HCT116 (cell line): Measurements from ENCODE around the gene LRRIQ3. TPM values are rescaled to one million over a fixed set of nuclear protein-coding genes. Genes with fewer than 3 reads are reported as not detected.

ENCODE experiments used
- ATAC-seq: fragments of 200-7000 bp; cut with Tn5 transposase; 2 replicates; pipeline ENCODE4 v1.9.1; 2020; ENCODE audit warnings: mild to moderate bottlenecking, moderate library complexity
- BruUV-seq: library from RNA; stranded (reverse); fragments of 400-500 nt; replicated peaks from 2 replicates; lab custom pipeline; 2021; lab: Mats Ljungman, UMichigan
- CTCF ChIA-PET: fragments of 300-600 bp; sonication (Branson Sonifier 250); formaldehyde crosslinking; loops from one replicate; lab custom pipeline; 2021; ENCODE audit warnings: antibody characterized with exemption; lab: Charles Lee
- POLR2A ChIA-PET: fragments of 300-600, 350-600 bp; sonication (Branson Sonifier 250); formaldehyde crosslinking; loops from one replicate; lab custom pipeline; 2021; ENCODE audit warnings: antibody characterized with exemption; lab: Charles Lee
- RAD21 ChIA-PET, 2 experiments: fragments of 300-600 bp; sonication (Branson Sonifier 250); formaldehyde crosslinking; loops; one replicate each; lab custom pipeline; 2023; ENCODE audit warnings: low total read pairs in 2 of 2; ENCODE audit not compliant: uncharacterized antibody in 2 of 2, unreplicated experiment in 2 of 2, low non-redundant PET in 1 of 2; lab: Charles Lee
- DNase-seq: peaks from one replicate; pipeline ENCODE4 v3.0.0-alpha.2; 2010; ENCODE audit warnings: low read depth, low spot score
- H2AFZ ChIP-seq: fragments of 200-600 bp; shearing (Covaris generic), sonication (generic); 2 replicates; pipeline ENCODE4 v1.6.1; 2017; ENCODE audit warnings: low read depth, mixed run types, mixed read lengths, antibody characterized with exemption, low read length; ENCODE audit not compliant: poor library complexity, severe bottlenecking
- H3K27ac ChIP-seq: 2 replicates; pipeline ENCODE4 v1.5.1; 2012; ENCODE audit warnings: low read depth, low read length
- H3K27me3 ChIP-seq: fragments of 200-600 bp; sonication (generic); 2 replicates; pipeline ENCODE4 v1.6.1; 2016; ENCODE audit warnings: mixed run types, low read length, mixed read lengths; ENCODE audit not compliant: insufficient read depth
- H3K36me3 ChIP-seq, 2 experiments: fragments of 200-500 bp in 1 of 2; fragments of 200-600 bp in 1 of 2; sonication (Bioruptor generic) in 1 of 2; sonication (generic) in 1 of 2; 2 replicates each; pipeline versions ENCODE4 v1.5.1 to v1.6.1; 2014 to 2016; ENCODE audit warnings: low read length in 2 of 2, inconsistent platforms in 1 of 2, mixed read lengths in 1 of 2, mixed run types in 1 of 2; ENCODE audit not compliant: insufficient read depth in 2 of 2, control insufficient read depth in 1 of 2
- H3K4me1 ChIP-seq, 2 experiments: fragments of 200-600 bp in 1 of 2; sonication (generic) in 1 of 2; 2 replicates each; pipeline versions ENCODE4 v1.5.1 to v1.6.1; 2012 to 2017; ENCODE audit warnings: low read length in 2 of 2, inconsistent platforms in 1 of 2, mild to moderate bottlenecking in 1 of 2, mixed read lengths in 1 of 2, mixed run types in 1 of 2, moderate library complexity in 1 of 2; ENCODE audit not compliant: insufficient read depth in 2 of 2, control insufficient read depth in 1 of 2
- H3K4me2 ChIP-seq: fragments of 200-600 bp; sonication (generic); 2 replicates; pipeline ENCODE4 v1.6.1; 2017; ENCODE audit warnings: mixed run types, low read length, mixed read lengths
- H3K4me3 ChIP-seq, 2 experiments: fragments of 200-600 bp in 1 of 2; sonication (generic) in 1 of 2; replicated peaks in 1 of 2; 2 replicates each; pipeline ENCODE4 v1.5.1; 2011 to 2016; ENCODE audit warnings: low read length in 2 of 2, control low read depth in 1 of 2, low read depth in 1 of 2, mild to moderate bottlenecking in 1 of 2, mixed read lengths in 1 of 2, mixed run types in 1 of 2
- H3K79me2 ChIP-seq: fragments of 200-600 bp; sonication (generic); 2 replicates; pipeline ENCODE4 v1.6.1; 2017; ENCODE audit warnings: mild to moderate bottlenecking, mixed run types, low read length, moderate library complexity, mixed read lengths; ENCODE audit not compliant: insufficient read depth
- H3K9ac ChIP-seq: fragments of 200-600 bp; sonication (generic); 2 replicates; pipeline ENCODE4 v1.6.1; 2016; ENCODE audit warnings: low read length, mixed read lengths
- H3K9me2 ChIP-seq: fragments of 200-600 bp; sonication (generic), shearing (Covaris generic); 2 replicates; pipeline ENCODE4 v1.6.1; 2017; ENCODE audit warnings: mixed run types, mild to moderate bottlenecking, moderate library complexity; ENCODE audit not compliant: insufficient read depth
- H3K9me3 ChIP-seq, 2 experiments: fragments of 200-500 bp in 1 of 2; fragments of 200-600 bp in 1 of 2; sonication (Bioruptor generic) in 1 of 2; sonication (generic) in 1 of 2; 2 replicates each; pipeline ENCODE4 v1.6.1; 2014 to 2017; ENCODE audit warnings: low read length in 2 of 2, mixed read lengths in 2 of 2, inconsistent platforms in 1 of 2, low read depth in 1 of 2, mild to moderate bottlenecking in 1 of 2, mixed run types in 1 of 2, moderate library complexity in 1 of 2; ENCODE audit not compliant: control insufficient read depth in 1 of 2, insufficient read depth in 1 of 2
- H4K20me1 ChIP-seq: fragments of 200-600 bp; sonication (generic), shearing (Covaris generic); 2 replicates; pipeline ENCODE4 v1.6.1; 2017; ENCODE audit warnings: mixed run types, mild to moderate bottlenecking, moderate library complexity; ENCODE audit not compliant: insufficient read depth
- CEBPB ChIP-seq: IDR thresholded peaks from 2 replicates; pipeline ENCODE4 v1.6.1; 2012; ENCODE audit warnings: low read depth
- EGR1 ChIP-seq: IDR thresholded peaks from 2 replicates; pipeline ENCODE4 v1.6.1; 2012; ENCODE audit warnings: low read depth
- ELF1 ChIP-seq: IDR thresholded peaks from 2 replicates; pipeline ENCODE4 v1.6.1; 2012; ENCODE audit warnings: low read depth, borderline replicate concordance
- EZH2phosphoT487 ChIP-seq: fragments of 200-600 bp; IDR thresholded peaks from 2 replicates; pipeline ENCODE4 v1.6.1; 2018; ENCODE audit warnings: antibody characterized with exemption, borderline replicate concordance
- FOSL1 ChIP-seq: IDR thresholded peaks from 2 replicates; pipeline ENCODE4 v1.6.1; 2012; ENCODE audit warnings: low read depth
- POLR2A ChIP-seq: IDR thresholded peaks from 2 replicates; pipeline ENCODE4 v1.7.0; 2011; ENCODE audit warnings: borderline replicate concordance; ENCODE audit not compliant: insufficient read depth, insufficient read length; ENCODE audit errors: extremely low read depth
- RAD21 ChIP-seq: IDR thresholded peaks from 2 replicates; pipeline ENCODE4 v1.6.1; 2012; ENCODE audit warnings: low read depth, mild to moderate bottlenecking
- SIN3A ChIP-seq: IDR thresholded peaks from 2 replicates; pipeline ENCODE4 v1.6.1; 2012; ENCODE audit warnings: low read depth
- SP1 ChIP-seq: IDR thresholded peaks from 2 replicates; pipeline ENCODE4 v1.6.1; 2012; ENCODE audit warnings: low read depth
- TCF7L2 ChIP-seq: IDR thresholded peaks from 2 replicates; pipeline ENCODE4 v1.7.0; 2011; ENCODE audit warnings: borderline replicate concordance, inconsistent platforms; ENCODE audit not compliant: insufficient read depth, insufficient read length; ENCODE audit errors: extremely low read depth
- YY1 ChIP-seq: IDR thresholded peaks from 2 replicates; pipeline ENCODE4 v1.6.1; 2011; ENCODE audit warnings: low read length, low read depth, moderate library complexity, mild to moderate bottlenecking; ENCODE audit not compliant: insufficient replicate concordance; ENCODE audit errors: extremely low read depth
- ZFX ChIP-seq: fragments of 450-650 bp; IDR thresholded peaks from 2 replicates; pipeline ENCODE4 v1.6.1; 2017
- intact Hi-C: fragments of 100-400 bp; cut with micrococcal nuclease; formaldehyde crosslinking; loops from 2 replicates; pipeline ENCODE4 v1.10.0; 2022
- total RNA-seq: library from RNA; stranded (reverse); gene quantifications from one replicate; pipeline ENCODE4 v1.2.1, GENCODE V29; 2021; ENCODE audit not compliant: unreplicated experiment
- TF ChIP-seq, protein P1 (sequence below): IDR thresholded peaks from 2 replicates; pipeline ENCODE4 v1.6.1; 2012
- TF ChIP-seq, protein P2 (sequence below): IDR thresholded peaks from 2 replicates; pipeline ENCODE4 v1.6.1; 2012; ENCODE audit warnings: low read depth
- TF ChIP-seq, protein P3 (sequence below): IDR thresholded peaks from 2 replicates; pipeline ENCODE4 v1.6.1; 2012
- TF ChIP-seq, protein P4 (sequence below), 3 experiments: fragments of 200-600 bp in 1 of 3; sonication (generic) in 1 of 3; IDR thresholded peaks in 2 of 3; conservative IDR thresholded peaks in 1 of 3; 2 replicates each; pipeline ENCODE4 v1.5.1; 2012 to 2017; ENCODE audit warnings: low read depth in 2 of 3, low read length in 2 of 3, antibody characterized with exemption in 1 of 3, borderline replicate concordance in 1 of 3, control low read depth in 1 of 3, mild to moderate bottlenecking in 1 of 3, mixed read lengths in 1 of 3, mixed run types in 1 of 3, moderate library complexity in 1 of 3; ENCODE audit not compliant: insufficient read depth in 1 of 3

The LRRIQ3 gene
- total RNA-seq, 1 experiment from 2014 or later, result 1.1 TPM

DNA sequence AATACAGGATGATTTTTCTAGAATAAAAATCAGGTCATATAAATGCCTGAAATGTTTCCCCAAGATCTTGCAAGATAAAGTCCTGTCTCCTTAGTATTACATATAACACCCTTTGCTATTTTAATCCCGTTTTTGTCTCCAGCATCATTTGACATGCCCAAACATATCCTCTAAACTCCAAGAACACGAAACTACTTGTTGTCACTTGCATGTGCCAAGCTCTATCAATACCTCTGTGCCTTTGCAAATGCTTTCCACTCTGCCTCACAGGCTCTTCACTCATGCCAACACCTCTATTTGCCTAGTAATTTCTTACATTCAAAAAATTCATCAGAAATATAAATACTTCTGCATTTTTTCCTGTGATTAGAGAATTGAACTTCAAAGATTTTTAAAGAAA, 37.9 kb downstream of the LRRIQ3 start:
- peaks cover 8% of the 10 kb centered on the region; the same call in 1 of the 2 replicates for H3K27me3 ChIP-seq
- DNase-seq, result no peak
- no peaks in the 10 kb centered on the region for H3K9me2 ChIP-seq
- RAD21 ChIA-PET, result no interaction called here
- TF ChIP-seq FOSL1 (no peak), SIN3A (no peak), TCF7L2 (no peak), YY1 (no peak), SP1 (no peak), ELF1 (no peak), RAD21 (no peak), EGR1 (no peak), ZFX (no peak)
- TF ChIP-seq, protein P1, sequence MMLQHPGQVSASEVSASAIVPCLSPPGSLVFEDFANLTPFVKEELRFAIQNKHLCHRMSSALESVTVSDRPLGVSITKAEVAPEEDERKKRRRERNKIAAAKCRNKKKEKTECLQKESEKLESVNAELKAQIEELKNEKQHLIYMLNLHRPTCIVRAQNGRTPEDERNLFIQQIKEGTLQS, result no peak
- ATAC-seq, result no peak
- H3K9me3 ChIP-seq, result no peaks in the 10 kb centered on the region
- CTCF ChIA-PET, result no interaction called here
- no peaks in the 10 kb centered on the region for H4K20me1 ChIP-seq
- intact Hi-C loops, result no loop called here
- no peaks in the 10 kb centered on the region for H3K4me1 ChIP-seq
- H3K27ac ChIP-seq, result no peak overlapping the region
- no peaks in the 10 kb centered on the region for H3K36me3 ChIP-seq
- no peak overlapping the region for H2AFZ ChIP-seq
- no peak overlapping the region for H3K9ac ChIP-seq
- BruUV-seq, result no TSS peak
- H3K4me2 ChIP-seq, result no peak overlapping the region
- H3K4me3 ChIP-seq, result no peak overlapping the region
- H3K79me2 ChIP-seq, result no peaks in the 10 kb centered on the region
- POLR2A ChIA-PET, result no interaction called here

DNA sequence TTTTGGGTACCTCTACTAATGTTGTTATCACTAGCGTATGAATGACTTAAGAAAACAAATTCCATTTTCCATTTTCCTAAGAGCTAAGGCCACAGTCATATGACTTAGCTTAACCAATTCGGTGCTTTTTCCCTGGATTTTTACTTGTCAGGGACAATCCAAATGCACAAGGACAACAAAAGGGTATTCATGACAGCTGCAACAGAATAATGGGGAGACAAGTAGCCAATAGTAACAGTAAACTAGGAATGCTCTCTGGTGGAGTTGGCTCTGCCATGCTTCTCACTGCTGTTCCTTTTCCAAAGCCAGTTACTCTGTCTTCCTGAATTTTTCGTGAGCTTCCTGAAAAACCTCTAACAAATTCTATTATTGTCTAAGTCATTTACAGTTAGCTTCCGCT, 52.9 kb downstream of the LRRIQ3 start:
- ChIA-PET POLR2A (no interaction called here), RAD21 (no interaction called here), CTCF (no interaction called here)
- no peaks in the 10 kb centered on the region for H3K9me2 ChIP-seq
- H4K20me1 ChIP-seq, result no peaks in the 10 kb centered on the region
- H3K4me3 ChIP-seq, result no peak overlapping the region
- H3K27me3 ChIP-seq, result no peaks in the 10 kb centered on the region
- H2AFZ ChIP-seq, result no peak overlapping the region
- H3K4me2 ChIP-seq, result no peak overlapping the region
- H3K79me2 ChIP-seq, result no peaks in the 10 kb centered on the region
- no peak overlapping the region for H3K9ac ChIP-seq
- DNase-seq, result no peak
- no peaks in the 10 kb centered on the region for H3K4me1 ChIP-seq
- no TSS peak for BruUV-seq
- H3K9me3 ChIP-seq, result no peaks in the 10 kb centered on the region
- no peaks in the 10 kb centered on the region for H3K36me3 ChIP-seq
- no peak for ATAC-seq
- intact Hi-C loops, result no loop called here
- no peak overlapping the region for H3K27ac ChIP-seq
- TF ChIP-seq, protein P2, sequence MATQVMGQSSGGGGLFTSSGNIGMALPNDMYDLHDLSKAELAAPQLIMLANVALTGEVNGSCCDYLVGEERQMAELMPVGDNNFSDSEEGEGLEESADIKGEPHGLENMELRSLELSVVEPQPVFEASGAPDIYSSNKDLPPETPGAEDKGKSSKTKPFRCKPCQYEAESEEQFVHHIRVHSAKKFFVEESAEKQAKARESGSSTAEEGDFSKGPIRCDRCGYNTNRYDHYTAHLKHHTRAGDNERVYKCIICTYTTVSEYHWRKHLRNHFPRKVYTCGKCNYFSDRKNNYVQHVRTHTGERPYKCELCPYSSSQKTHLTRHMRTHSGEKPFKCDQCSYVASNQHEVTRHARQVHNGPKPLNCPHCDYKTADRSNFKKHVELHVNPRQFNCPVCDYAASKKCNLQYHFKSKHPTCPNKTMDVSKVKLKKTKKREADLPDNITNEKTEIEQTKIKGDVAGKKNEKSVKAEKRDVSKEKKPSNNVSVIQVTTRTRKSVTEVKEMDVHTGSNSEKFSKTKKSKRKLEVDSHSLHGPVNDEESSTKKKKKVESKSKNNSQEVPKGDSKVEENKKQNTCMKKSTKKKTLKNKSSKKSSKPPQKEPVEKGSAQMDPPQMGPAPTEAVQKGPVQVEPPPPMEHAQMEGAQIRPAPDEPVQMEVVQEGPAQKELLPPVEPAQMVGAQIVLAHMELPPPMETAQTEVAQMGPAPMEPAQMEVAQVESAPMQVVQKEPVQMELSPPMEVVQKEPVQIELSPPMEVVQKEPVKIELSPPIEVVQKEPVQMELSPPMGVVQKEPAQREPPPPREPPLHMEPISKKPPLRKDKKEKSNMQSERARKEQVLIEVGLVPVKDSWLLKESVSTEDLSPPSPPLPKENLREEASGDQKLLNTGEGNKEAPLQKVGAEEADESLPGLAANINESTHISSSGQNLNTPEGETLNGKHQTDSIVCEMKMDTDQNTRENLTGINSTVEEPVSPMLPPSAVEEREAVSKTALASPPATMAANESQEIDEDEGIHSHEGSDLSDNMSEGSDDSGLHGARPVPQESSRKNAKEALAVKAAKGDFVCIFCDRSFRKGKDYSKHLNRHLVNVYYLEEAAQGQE, result no peak
- TF ChIP-seq ELF1 (no peak), POLR2A (no peak), YY1 (no peak), SP1 (no peak), SIN3A (no peak), CEBPB (no peak), EGR1 (no peak), EZH2phosphoT487 (no peak)
- TF ChIP-seq, protein P3, sequence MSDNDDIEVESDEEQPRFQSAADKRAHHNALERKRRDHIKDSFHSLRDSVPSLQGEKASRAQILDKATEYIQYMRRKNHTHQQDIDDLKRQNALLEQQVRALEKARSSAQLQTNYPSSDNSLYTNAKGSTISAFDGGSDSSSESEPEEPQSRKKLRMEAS, result no peak
- TF ChIP-seq, protein P4, sequence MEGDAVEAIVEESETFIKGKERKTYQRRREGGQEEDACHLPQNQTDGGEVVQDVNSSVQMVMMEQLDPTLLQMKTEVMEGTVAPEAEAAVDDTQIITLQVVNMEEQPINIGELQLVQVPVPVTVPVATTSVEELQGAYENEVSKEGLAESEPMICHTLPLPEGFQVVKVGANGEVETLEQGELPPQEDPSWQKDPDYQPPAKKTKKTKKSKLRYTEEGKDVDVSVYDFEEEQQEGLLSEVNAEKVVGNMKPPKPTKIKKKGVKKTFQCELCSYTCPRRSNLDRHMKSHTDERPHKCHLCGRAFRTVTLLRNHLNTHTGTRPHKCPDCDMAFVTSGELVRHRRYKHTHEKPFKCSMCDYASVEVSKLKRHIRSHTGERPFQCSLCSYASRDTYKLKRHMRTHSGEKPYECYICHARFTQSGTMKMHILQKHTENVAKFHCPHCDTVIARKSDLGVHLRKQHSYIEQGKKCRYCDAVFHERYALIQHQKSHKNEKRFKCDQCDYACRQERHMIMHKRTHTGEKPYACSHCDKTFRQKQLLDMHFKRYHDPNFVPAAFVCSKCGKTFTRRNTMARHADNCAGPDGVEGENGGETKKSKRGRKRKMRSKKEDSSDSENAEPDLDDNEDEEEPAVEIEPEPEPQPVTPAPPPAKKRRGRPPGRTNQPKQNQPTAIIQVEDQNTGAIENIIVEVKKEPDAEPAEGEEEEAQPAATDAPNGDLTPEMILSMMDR (IDR thresholded peaks at IDR 0.05 in 2 of 3, conservative IDR thresholded peaks at IDR 0.05 in 1 of 3; ENCODE audit: borderline replicate concordance in 1 of 3, insufficient read depth in 1 of 3, low read depth in 2 of 3, low read length in 2 of 3), result no peak
